22Rv1 (cell line): ENCODE data around the gene CCDC182.

Experiments used
- ZFX ChIP-seq: fragments of 450-650 bp; IDR thresholded peaks from 2 replicates; pipeline ENCODE4 v1.6.1; 2017; ENCODE audit warnings: antibody characterized with exemption, borderline replicate concordance
- TF ChIP-seq, protein P1 (sequence below): fragments of 450-650 bp; IDR thresholded peaks from 2 replicates; pipeline ENCODE4 v1.5.1; 2017; ENCODE audit warnings: mild to moderate bottlenecking

GRCh38 chr17:57778306-57778705 lies 33.2 kb upstream of the CCDC182 start:
- TF ChIP-seq, protein P1, sequence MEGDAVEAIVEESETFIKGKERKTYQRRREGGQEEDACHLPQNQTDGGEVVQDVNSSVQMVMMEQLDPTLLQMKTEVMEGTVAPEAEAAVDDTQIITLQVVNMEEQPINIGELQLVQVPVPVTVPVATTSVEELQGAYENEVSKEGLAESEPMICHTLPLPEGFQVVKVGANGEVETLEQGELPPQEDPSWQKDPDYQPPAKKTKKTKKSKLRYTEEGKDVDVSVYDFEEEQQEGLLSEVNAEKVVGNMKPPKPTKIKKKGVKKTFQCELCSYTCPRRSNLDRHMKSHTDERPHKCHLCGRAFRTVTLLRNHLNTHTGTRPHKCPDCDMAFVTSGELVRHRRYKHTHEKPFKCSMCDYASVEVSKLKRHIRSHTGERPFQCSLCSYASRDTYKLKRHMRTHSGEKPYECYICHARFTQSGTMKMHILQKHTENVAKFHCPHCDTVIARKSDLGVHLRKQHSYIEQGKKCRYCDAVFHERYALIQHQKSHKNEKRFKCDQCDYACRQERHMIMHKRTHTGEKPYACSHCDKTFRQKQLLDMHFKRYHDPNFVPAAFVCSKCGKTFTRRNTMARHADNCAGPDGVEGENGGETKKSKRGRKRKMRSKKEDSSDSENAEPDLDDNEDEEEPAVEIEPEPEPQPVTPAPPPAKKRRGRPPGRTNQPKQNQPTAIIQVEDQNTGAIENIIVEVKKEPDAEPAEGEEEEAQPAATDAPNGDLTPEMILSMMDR, result no peak
- no peak for TF ChIP-seq ZFX
